Posterior vena cava (tissue), 2 donors: ENCODE measurements around the gene ZNF503. TPM values are rescaled to one million over a fixed set of nuclear protein-coding genes. Genes with fewer than 3 reads are reported as not detected.
"Not testable (repeated sequence)": the region's sequence is repeated elsewhere in the genome, so short reads cannot be mapped to it uniquely, and the experiment has no call there.

Experiments
- DNase-seq: peaks from one replicate; pipeline ENCODE4 v3.0.0-alpha.2; 2020; ENCODE audit warnings: low spot score
- intact Hi-C, 2 donors: fragments of 100-400 bp; cut with DNase I; formaldehyde crosslinking; loops; one replicate each; pipeline versions ENCODE4 v1.14.1 to v1.14.2; 2022 to 2023
- total RNA-seq, 2 donors: library from RNA; stranded (reverse); fragmentation: NEBNext Ultra II Directional; extraction: Animal tissue kit (Norgen Biotek cat#: 25700); gene quantifications; one replicate each; pipeline ENCODE4 v1.2.1, GENCODE V29; 2021
- donor health status: DM: yes; HTN: yes; CAD: no.
- donor health status: DM: yes; HTN: yes; CAD: no.

Gene ZNF503
- total RNA-seq, 2 donors from 2014 or later, result 27.9 to 36.0 TPM

DNA sequence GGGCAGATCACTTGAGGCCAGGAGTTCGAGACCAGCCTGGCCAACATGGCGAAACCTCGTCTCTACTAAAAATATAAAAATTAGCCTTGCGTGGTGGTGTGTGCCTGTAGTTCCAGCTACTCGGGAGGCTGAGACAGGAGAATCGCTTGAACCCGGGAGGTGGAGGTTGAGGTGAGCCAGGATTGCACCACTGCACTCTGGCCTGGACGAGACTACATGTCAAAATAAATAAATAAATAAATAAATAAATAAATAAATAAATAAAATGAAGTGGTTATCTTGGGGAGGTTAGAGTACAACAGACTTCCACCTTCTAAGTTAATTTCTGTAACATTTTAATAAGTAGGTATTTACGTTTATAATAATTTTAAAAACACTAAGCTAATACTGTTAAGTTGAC, 31.7 kb downstream of the ZNF503 start:
- DNase-seq, intact Hi-C loops: not testable (repeated sequence)

DNA sequence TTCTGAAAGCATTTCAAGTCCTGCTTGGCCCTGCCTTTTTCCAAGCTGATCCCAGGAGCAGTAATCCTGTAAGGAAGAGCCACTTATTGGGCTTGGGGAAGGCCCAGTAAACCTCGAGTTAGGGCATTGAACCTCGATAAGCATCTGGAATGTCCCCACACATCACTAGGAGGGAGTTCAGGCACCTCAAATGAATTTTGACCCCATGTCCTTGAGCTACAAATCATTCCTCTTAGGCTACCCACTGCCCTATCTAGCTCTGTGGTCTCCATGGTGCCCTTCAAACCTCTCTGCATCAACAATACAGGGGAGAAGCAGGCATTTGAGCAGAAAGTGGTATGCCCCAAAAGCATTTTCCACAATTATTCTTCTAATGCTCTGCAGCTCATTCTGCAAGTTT, 33.7 kb downstream of the ZNF503 start:
- intact Hi-C loops, result no loop called here
- no peak for DNase-seq

DNA sequence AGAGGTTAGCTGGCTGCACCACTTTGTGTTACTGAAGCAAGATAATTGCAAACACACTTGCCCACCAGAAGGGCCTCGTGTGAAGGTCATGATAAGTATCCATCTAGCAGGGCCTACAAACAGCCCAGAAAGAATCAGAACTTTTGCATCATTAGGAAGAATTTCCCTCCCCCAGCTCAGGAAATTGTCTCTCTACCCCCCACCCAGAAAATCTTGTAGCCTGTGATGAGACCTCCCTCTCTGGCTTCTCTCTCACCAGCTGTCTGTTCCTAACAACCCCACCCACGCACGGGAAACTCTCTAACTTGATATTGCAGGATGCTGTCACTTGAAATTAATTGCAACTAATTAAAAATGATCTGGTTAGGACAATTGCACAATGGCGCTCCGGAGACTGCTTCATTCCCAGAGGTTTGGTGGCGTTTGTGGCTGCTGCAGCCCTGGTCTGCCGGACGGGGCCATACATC, 34.5 kb downstream of the ZNF503 start:
- intact Hi-C loops, result no loop called here
- DNase-seq, result no peak

DNA sequence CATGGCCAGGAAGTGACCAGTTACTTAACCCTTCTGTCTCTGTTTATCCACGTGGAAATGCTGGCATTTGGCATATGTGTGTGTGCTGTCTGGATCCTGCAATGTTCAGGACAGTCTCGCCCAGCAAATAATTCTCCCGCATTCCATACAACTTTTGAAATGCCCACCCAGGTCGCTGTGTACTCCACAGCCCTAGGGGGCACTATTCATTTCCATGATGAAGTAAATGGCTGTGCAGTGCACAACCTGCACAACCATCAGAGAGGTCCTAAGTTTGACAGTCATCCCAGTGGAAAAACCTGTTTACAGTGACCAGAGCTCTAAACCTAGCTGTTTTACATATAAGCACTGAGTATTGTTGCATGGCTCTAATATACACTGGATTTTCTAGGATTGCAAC, 38.1 kb downstream of the ZNF503 start:
- intact Hi-C loops, result no loop called here

DNA sequence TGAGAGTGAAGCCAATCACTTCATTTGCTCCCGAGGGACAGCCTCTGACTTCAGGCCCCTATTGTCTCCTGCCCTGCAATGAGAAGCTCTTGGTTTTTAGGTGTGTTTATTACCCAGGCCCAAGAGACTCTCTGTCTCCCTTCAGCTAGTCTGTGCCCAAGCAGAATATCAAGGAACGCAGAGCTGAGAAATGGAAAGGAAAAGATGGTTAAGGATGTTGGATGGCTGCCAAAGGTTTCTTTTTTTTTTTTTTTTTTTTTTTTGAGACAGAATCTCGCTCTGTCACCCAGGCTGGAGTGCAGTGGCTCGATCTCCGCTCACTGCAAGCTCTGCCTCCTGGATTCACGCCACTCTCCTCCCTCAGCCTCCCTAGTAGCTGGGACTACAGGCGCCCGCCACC, 41.7 kb downstream of the ZNF503 start:
- intact Hi-C loops, DNase-seq: not testable (repeated sequence)

More for the DNA sequence above, 38.1 kb downstream of the ZNF503 start:
- DNase-seq, result no peak

DNA sequence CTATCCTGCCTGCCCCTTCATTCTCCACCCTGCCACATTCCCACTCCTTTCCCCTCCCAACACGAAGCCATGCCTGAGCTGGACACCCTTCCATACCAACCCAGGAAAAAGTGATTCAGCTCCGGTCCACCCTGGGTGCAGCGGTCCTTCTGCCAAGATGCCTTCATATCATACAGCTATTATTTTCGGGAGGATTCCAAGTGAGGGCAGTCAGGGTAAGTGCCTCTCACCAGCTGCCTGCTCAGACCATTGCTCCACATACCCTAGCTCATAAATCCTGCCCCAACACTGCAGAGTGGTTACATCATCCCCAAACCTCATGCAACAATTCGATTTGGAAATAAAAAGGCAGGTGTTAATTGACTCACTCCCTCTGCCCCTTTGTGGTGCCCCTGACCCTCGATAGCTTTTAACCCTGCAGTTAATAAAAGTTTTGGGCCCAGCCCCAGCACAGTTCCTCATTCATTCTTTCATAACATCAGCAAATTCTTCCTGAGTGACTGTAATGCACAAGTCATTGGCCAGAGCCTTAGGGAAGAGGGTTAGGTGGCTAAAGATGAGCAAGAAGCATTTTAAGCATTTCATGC, 42.6 kb downstream of the ZNF503 start:
- DNase-seq, result no peak
- intact Hi-C loops, result no loop called here

DNA sequence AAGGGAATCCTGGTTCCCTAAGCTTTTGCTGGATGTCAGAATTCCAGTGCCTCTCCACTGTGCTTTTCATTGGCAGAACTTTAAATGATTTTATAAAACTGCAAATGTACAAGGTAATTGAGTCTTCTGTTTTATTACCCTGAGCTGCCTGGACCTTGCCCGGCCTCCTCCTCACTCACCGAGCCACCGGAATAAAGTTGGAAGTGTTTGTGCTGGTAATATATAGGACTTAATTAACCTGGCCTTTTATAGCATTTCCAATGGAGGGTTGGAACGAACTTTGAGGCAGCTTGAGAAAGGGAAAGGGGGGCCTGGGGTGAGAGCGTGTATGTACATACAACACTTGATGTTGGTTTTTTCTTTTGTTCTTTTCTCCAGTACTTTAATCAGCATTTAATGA, 43.4 kb downstream of the ZNF503 start:
- DNase-seq, result no peak
- intact Hi-C loops, result no loop called here

DNA sequence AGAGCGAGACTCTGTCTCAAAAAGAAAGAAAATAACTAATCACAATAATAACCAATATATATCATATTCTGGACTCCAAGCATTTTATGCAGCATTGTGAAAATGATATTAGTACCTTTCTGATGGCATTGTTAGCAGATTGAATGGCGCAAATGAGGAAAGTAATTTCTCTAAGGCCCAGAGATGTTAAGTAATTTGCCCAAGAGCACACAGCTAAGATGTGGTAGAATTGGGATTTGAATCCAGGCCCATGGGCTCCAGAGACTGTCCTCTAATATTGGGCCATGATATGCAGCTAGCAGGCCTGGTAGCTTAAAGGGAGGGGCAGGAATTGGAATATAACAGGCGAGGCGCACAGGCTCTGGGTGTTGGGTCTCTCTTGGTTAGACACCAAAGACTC, 44.1 kb downstream of the ZNF503 start:
- intact Hi-C loops, result no loop called here
- DNase-seq, result no peak

DNA sequence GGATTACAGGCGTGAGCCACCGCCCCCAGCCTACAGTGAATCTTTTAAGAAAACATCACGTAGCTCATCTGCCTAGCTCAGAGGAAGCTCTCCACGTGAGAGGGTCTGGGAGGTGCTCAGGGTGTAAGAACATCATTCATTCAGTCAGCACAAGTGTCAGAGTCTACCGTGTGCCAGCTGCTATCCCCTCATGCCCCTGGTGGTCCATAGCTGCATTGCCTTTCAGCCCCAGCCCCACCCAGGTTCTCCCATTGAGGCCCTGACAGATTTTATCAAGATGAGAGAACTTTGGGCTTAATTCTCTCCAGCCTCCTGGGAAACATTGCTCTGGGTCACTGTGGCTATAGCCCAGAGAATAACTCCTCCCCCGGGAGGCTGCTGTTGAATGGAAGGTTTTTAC, 45.1 kb downstream of the ZNF503 start:
- DNase-seq, result no peak
- intact Hi-C loops, result no loop called here

DNA sequence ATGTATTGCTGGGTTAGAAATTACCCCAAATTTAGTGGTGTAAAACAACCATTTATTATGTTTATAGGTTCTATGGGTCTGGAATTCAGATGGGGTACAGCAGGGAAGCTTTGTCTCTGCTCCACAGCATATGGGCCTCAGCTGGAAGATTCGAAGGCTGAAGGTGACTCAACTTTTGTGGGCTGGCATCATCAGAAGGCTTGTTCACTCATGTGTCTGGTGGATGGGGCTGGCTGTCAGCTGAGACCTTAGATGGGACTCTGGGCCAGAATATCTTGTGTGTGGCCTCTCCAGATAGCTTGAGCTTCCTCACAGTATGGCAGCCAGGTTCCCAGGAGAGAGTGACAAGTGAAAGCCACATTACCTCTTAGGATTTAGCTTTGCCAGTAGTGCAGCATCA, 45.9 kb downstream of the ZNF503 start:
- intact Hi-C loops, result no loop called here
- DNase-seq, result no peak

DNA sequence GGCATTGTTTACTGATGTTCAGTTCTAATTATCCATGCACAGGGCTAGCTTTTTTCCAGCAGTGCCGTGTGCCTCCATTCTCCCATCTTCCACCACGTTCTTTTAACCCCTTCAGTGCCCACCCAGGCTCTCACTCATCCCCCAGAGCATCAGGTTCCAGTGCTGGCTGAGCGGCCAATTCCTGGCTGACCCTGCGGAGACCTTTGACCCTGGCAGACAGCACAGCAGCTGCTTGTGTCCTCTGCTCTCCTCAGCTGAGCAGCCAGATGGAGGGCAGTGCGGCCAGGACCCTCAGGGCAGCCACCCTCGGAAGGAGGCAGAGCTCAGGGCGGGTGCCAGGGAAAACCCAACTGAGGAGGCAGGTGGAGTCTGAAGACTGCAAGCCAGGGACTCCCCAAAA, 48.4 kb downstream of the ZNF503 start:
- no peak for DNase-seq
- intact Hi-C loops, result no loop called here

DNA sequence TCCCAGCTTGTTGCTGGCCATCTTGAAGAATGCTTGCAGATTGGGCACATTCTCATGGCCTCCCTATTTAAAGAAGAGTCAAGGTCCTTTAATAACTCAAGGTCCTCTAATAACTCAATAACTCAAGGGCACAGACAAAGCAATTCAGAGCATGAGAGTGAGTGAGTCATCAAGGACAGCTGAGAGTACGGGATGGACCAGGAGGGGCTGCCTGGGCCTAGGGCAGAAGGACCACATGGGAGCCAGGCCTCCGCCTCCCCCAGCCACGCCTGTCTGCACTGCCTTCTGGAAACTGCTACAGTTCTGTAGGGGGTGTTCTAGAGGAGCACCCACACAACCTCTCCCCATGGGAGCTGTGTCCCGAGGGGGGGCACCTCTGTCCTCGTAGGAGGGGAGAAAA, 48.9 kb downstream of the ZNF503 start:
- DNase-seq, result no peak

DNA sequence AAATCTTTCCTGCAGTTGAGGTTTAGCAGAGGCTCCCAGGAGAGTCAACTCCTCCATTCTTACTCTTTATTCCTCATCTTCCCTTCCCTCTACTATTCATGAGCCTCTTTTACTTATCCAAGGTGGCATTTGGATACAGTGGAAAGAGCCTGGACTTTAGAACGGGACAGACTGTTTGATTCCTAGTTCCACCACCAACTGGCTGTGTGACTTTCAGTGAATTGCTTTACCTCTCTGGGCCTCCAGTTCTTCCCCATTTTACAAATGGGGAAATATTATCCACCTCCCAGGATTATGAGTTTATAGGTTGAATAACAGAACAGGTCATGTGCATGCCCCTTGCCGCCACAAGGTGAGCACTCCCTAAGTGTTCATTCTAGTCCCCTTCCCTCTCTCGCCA, 49.9 kb downstream of the ZNF503 start:
- DNase-seq, result no peak
- intact Hi-C loops, result no loop called here

More for the DNA sequence above, 48.9 kb downstream of the ZNF503 start:
- intact Hi-C loops, result no loop called here

DNA sequence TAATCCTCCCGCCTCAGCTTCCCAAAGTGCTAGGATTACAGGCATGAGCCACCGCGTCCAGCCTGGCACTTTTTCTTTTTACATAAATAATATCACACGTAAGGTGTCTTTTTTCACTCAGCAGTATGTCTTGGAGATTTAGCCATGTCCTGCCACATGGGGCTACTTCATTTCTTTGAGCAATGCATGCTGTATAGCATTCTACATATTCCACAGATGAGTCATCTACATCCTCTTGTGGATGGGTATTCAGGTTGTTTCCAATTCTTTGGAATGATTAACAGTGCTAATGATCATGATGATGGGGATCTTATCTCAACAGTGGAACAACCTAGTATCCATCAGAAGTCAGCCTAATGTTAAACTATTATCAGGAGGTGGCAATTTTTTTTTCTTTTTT, 50.8 kb downstream of the ZNF503 start:
- no peak for DNase-seq
- intact Hi-C loops, result no loop called here

Other genes starting within 250 kb of the ZNF503 start
- 100 to 1,000 TPM; 115 to 146 TPM for gene VDAC2, start 191.0 kb downstream of the ZNF503 start, total RNA-seq
- 10 to 100 TPM in 1 of 2 donors, 1 to 10 TPM in 1; 10.0 to 18.1 TPM for gene COMTD1, start 165.8 kb downstream of the ZNF503 start, total RNA-seq
- 10 to 100 TPM; 14.4 to 18.0 TPM for gene LRMDA, start 29.9 kb upstream of the ZNF503 start, total RNA-seq